ENCODE measurements around the gene ZNF69. TPM values are rescaled to one million over a fixed set of nuclear protein-coding genes. Genes with fewer than 3 reads are reported as not detected.
"Not testable (repeated sequence)": the region's sequence is repeated elsewhere in the genome, so short reads cannot be mapped to it uniquely, and the experiment has no call there.

ZNF69 gene
- total RNA-seq, 1 experiment from 2014 or later, result 6.4 TPM

GRCh38 chr19:11924886-11925650 lies 37.5 kb downstream of the ZNF69 start, which contains the start of gene ZNF700:
Gene ZNF700 (plus strand): TSS chr19:11925107. CDS start chr19:11925211, 104 bp downstream.
- Mint-ChIP-seq H3K4me1 (ENCODE audit: low read depth, unreplicated experiment) (peaks cover 15% of the 10 kb centered on the region), H3K27ac (ENCODE audit: unreplicated experiment) (peak within 1 kb of the TSS; percentile 97), H3K4me3 (ENCODE audit: unreplicated experiment) (peak within 1 kb of the TSS; percentile 72), H3K9me3 (ENCODE audit: unreplicated experiment) (no peaks in the 10 kb centered on the region), H3K36me3 (ENCODE audit: insufficient read depth, unreplicated experiment) (peaks cover 23% of the 10 kb centered on the region), H3K27me3 (ENCODE audit: insufficient read depth, unreplicated experiment) (no peaks in the 10 kb centered on the region)
- Histone ChIP-seq H3K9me3 (peaks cover 3% of the 10 kb centered on the region; the same call in 1 of the 2 replicates), H3K27me3 (replicated peaks; ENCODE audit: control insufficient read depth, insufficient read depth, low read length) (no peaks in the 10 kb centered on the region), H3K4me3 (ENCODE audit: low read depth, low read length) (peak within 1 kb of the TSS; percentile 84), H3K4me1 (peaks cover 12% of the 10 kb centered on the region), H3K36me3 (ENCODE audit: control insufficient read depth, insufficient read depth, low read length) (no peaks in the 10 kb centered on the region; the same call in 1 of the 2 replicates)
- POLR2A ChIA-PET, result no interaction called here
- TF ChIP-seq CTCF (IDR thresholded peaks at IDR 0.05; ENCODE audit: insufficient read depth in 1 of 2, low read depth in 1 of 2, low read length in 1 of 2, severe bottlenecking in 1 of 2, unreplicated experiment in 1 of 2), result no peak
- CTCF ChIA-PET, result interaction anchor here (0.7 to 3.9 kb wide), 5 partner anchors 61 to 741 kb away, joined by 3 to 37 read pairs (median 8); partner anchors contain the start of genes MAN2B1, WDR83, ZNF20 and ZNF491
- no TSS peak for BruUV-seq (replicated peaks)
- intact Hi-C loops (cut with micrococcal nuclease; ENCODE audit: unreplicated experiment), result loop anchor here (5.0 kb wide), 1 partner anchor 627 kb away; the partner anchor contains the start of gene ZNF564
- DNase-seq, result peak; percentile 95 to 97

- DNase-seq, result peak in 1 of 2 experiments; percentile 9
- H3K27me3 Mint-ChIP-seq (ENCODE audit: insufficient read depth, unreplicated experiment); BruUV-seq (replicated peaks); H3K27me3 ChIP-seq (replicated peaks; ENCODE audit: control insufficient read depth, insufficient read depth, low read length); H3K9me3 ChIP-seq; intact Hi-C loops (cut with micrococcal nuclease; ENCODE audit: unreplicated experiment); H3K9me3 Mint-ChIP-seq (ENCODE audit: unreplicated experiment); POLR2A ChIA-PET; H3K36me3 ChIP-seq (ENCODE audit: control insufficient read depth, insufficient read depth, low read length): not testable (repeated sequence)
- H3K36me3 Mint-ChIP-seq (ENCODE audit: insufficient read depth, unreplicated experiment), result peaks cover 26% of the 10 kb centered on the region
- peak overlapping the region; percentile 72 for H3K4me3 Mint-ChIP-seq (ENCODE audit: unreplicated experiment)
- peak overlapping the region; percentile 97 for H3K27ac Mint-ChIP-seq (ENCODE audit: unreplicated experiment)
- Histone ChIP-seq H3K4me1 (peaks cover 12% of the 10 kb centered on the region), H3K4me3 (ENCODE audit: low read depth, low read length) (peak overlapping the region; percentile 84)
- CTCF ChIA-PET, result interaction anchor here (1.7 kb wide), 1 partner anchor 214 kb away, joined by 8 read pairs; the partner anchor contains the start of gene ZNF20
- H3K4me1 Mint-ChIP-seq (ENCODE audit: low read depth, unreplicated experiment), result peaks cover 15% of the 10 kb centered on the region
Measured at GRCh38 chr19:11925651-11926187, 38.1 kb downstream of the ZNF69 start.

- BruUV-seq (replicated peaks), result no TSS peak
- H3K9me3 ChIP-seq, result peaks cover 3% of the 10 kb centered on the region; the same call in 1 of the 2 replicates
- POLR2A ChIA-PET, result no interaction called here
- no peaks in the 10 kb centered on the region for H3K27me3 ChIP-seq (replicated peaks; ENCODE audit: control insufficient read depth, insufficient read depth, low read length)
- no peak for DNase-seq
- peaks cover 2% of the 10 kb centered on the region; the same call in 1 of the 2 replicates for H3K4me1 ChIP-seq
- peaks cover 6% of the 10 kb centered on the region for H3K9me3 Mint-ChIP-seq (ENCODE audit: unreplicated experiment)
- H3K4me1 Mint-ChIP-seq (ENCODE audit: low read depth, unreplicated experiment), result peaks cover 15% of the 10 kb centered on the region
- no peak overlapping the region for H3K4me3 ChIP-seq (ENCODE audit: low read depth, low read length)
- H3K36me3 Mint-ChIP-seq (ENCODE audit: insufficient read depth, unreplicated experiment), result peaks cover 26% of the 10 kb centered on the region
- intact Hi-C loops (cut with micrococcal nuclease; ENCODE audit: unreplicated experiment), result no loop called here
- H3K4me3 Mint-ChIP-seq (ENCODE audit: unreplicated experiment), result no peak overlapping the region
- H3K27me3 Mint-ChIP-seq (ENCODE audit: insufficient read depth, unreplicated experiment), result no peaks in the 10 kb centered on the region
- CTCF ChIA-PET, result no interaction called here
- H3K36me3 ChIP-seq (ENCODE audit: control insufficient read depth, insufficient read depth, low read length), result no peaks in the 10 kb centered on the region; the same call in 1 of the 2 replicates
- TF ChIP-seq CTCF (IDR thresholded peaks at IDR 0.05; ENCODE audit: insufficient read depth in 1 of 2, low read depth in 1 of 2, low read length in 1 of 2, severe bottlenecking in 1 of 2, unreplicated experiment in 1 of 2), result no peak
- no peak overlapping the region for H3K27ac Mint-ChIP-seq (ENCODE audit: unreplicated experiment)
Measured at GRCh38 chr19:11927227-11927626, 39.6 kb downstream of the ZNF69 start.

Data from Caco-2 (cell line).